Glutamatergic neuron (in vitro differentiated cells): ENCODE data around the gene COX8A. TPM values are rescaled to one million over a fixed set of nuclear protein-coding genes. Genes with fewer than 3 reads are reported as not detected.
A peak's percentile ranks its signal among the peaks of the same experiment; 100 is the strongest.
"Not testable (repeated sequence)": the region's sequence is repeated elsewhere in the genome, so short reads cannot be mapped to it uniquely, and the experiment has no call there.

Source experiments
- DNase-seq: peaks from one replicate; pipeline ENCODE4 v3.0.0; 2022
- H3K27ac Mint-ChIP-seq: one replicate; pipeline ENCODE4 v1.8.0; 2020; ENCODE audit warnings: mild to moderate bottlenecking, mixed read lengths, inconsistent platforms; ENCODE audit not compliant: unreplicated experiment
- H3K27me3 Mint-ChIP-seq: one replicate; pipeline ENCODE4 v1.8.0; 2020; ENCODE audit warnings: mild to moderate bottlenecking, moderate library complexity, mixed read lengths, inconsistent platforms; ENCODE audit not compliant: unreplicated experiment
- H3K36me3 Mint-ChIP-seq: one replicate; pipeline ENCODE4 v1.8.0; 2020; ENCODE audit warnings: mild to moderate bottlenecking, mixed read lengths, inconsistent platforms; ENCODE audit not compliant: unreplicated experiment
- H3K4me1 Mint-ChIP-seq: one replicate; pipeline ENCODE4 v1.8.0; 2020; ENCODE audit warnings: mild to moderate bottlenecking, low read depth, mixed read lengths, inconsistent platforms; ENCODE audit not compliant: unreplicated experiment
- H3K4me3 Mint-ChIP-seq: one replicate; pipeline ENCODE4 v1.8.0; 2020; ENCODE audit warnings: mild to moderate bottlenecking, mixed read lengths, inconsistent platforms; ENCODE audit not compliant: unreplicated experiment
- H3K9me3 Mint-ChIP-seq: one replicate; pipeline ENCODE4 v1.8.0; 2020; ENCODE audit warnings: mild to moderate bottlenecking, moderate library complexity, mixed read lengths, inconsistent platforms; ENCODE audit not compliant: unreplicated experiment
- CTCF ChIP-seq: fragments of 200-600 bp; sonication (generic); IDR thresholded peaks from one replicate; pipeline ENCODE4 v1.5.0; 2021; ENCODE audit not compliant: partially characterized antibody, unreplicated experiment
- total RNA-seq: library from RNA; stranded (reverse); fragmentation: NEBNext Ultra II Directional; extraction: Animal tissue kit (Norgen Biotek cat#: 25700); gene quantifications from one replicate; pipeline ENCODE4 v1.2.1, GENCODE V29; 2021; ENCODE audit not compliant: unreplicated experiment

Gene COX8A
- total RNA-seq, 1 donor from 2014 or later: 289 TPM

- no peak overlapping the region for H3K4me3 Mint-ChIP-seq
- H3K27ac Mint-ChIP-seq: no peak overlapping the region
- peaks cover under 1% of the 10 kb centered on the region for H3K27me3 Mint-ChIP-seq
- peaks cover 4% of the 10 kb centered on the region for H3K9me3 Mint-ChIP-seq
- no peaks in the 10 kb centered on the region for H3K36me3 Mint-ChIP-seq
- no peak for DNase-seq
- peaks cover 5% of the 10 kb centered on the region for H3K4me1 Mint-ChIP-seq
- no peak for TF ChIP-seq CTCF
These were observed 21.9 kb upstream of the COX8A start for GRCh38 chr11:63952570-63952969.

- Mint-ChIP-seq H3K27me3 (peaks cover 4% of the 10 kb centered on the region), H3K36me3 (no peaks in the 10 kb centered on the region), H3K9me3 (peaks cover 4% of the 10 kb centered on the region), H3K4me1 (peaks cover 8% of the 10 kb centered on the region), H3K4me3 (peak overlapping the region; percentile 61), H3K27ac (no peak overlapping the region)
- no peak for DNase-seq
- TF ChIP-seq CTCF: no peak
These were observed 16.4 kb upstream of the COX8A start for GRCh38 chr11:63958008-63958407.

- H3K27ac Mint-ChIP-seq: peak overlapping the region; percentile 43
- no peaks in the 10 kb centered on the region for H3K36me3 Mint-ChIP-seq
- TF ChIP-seq CTCF: no peak
- no peak overlapping the region for H3K4me3 Mint-ChIP-seq
- peaks cover 6% of the 10 kb centered on the region for H3K27me3 Mint-ChIP-seq
- no peak for DNase-seq
- no peaks in the 10 kb centered on the region for H3K9me3 Mint-ChIP-seq
- H3K4me1 Mint-ChIP-seq: peaks cover 8% of the 10 kb centered on the region
These were observed 12.6 kb upstream of the COX8A start for GRCh38 chr11:63961608-63962412.

GRCh38 chr11:63963895-63964294, 10.5 kb upstream of the COX8A start:
- H3K27me3 Mint-ChIP-seq, H3K9me3 Mint-ChIP-seq, H3K4me1 Mint-ChIP-seq, H3K36me3 Mint-ChIP-seq, H3K27ac Mint-ChIP-seq, H3K4me3 Mint-ChIP-seq, DNase-seq: not testable (repeated sequence)

GRCh38 chr11:63966444-63966843, 8.0 kb upstream of the COX8A start:
- H3K9me3 Mint-ChIP-seq: peaks cover 2% of the 10 kb centered on the region
- H3K4me1 Mint-ChIP-seq: peaks cover 6% of the 10 kb centered on the region
- no peak for DNase-seq
- H3K27ac Mint-ChIP-seq: no peak overlapping the region
- H3K27me3 Mint-ChIP-seq: peaks cover 1% of the 10 kb centered on the region
- no peak for TF ChIP-seq CTCF
- no peaks in the 10 kb centered on the region for H3K36me3 Mint-ChIP-seq
- no peak overlapping the region for H3K4me3 Mint-ChIP-seq
